Mucosa of descending colon (tissue), 3 donors: ENCODE data around the gene ZNF280D. TPM values are rescaled to one million over a fixed set of nuclear protein-coding genes. Genes with fewer than 3 reads are reported as not detected.

ENCODE experiments used
- ATAC-seq: fragments of 200-7000 bp; cut with Tn5 transposase; one replicate; pipeline ENCODE4 v1.9.1; 2020; ENCODE audit warnings: mild to moderate bottlenecking, moderate library complexity
- DNase-seq, 3 donors: peaks; one replicate each; pipeline ENCODE4 v3.0.0-alpha.2; 2020
- H3K36me3 ChIP-seq: fragments of 200-600 bp; one replicate; pipeline ENCODE4 v1.8.0; 2021; ENCODE audit warnings: low read depth, mild to moderate bottlenecking
- H3K4me1 ChIP-seq: fragments of 200-600 bp; one replicate; pipeline ENCODE4 v1.8.0; 2021; ENCODE audit warnings: low read depth, mild to moderate bottlenecking
- H3K4me3 ChIP-seq: fragments of 200-600 bp; one replicate; pipeline ENCODE4 v1.8.0; 2021; ENCODE audit warnings: mild to moderate bottlenecking
- H3K9me3 ChIP-seq: fragments of 200-600 bp; one replicate; pipeline ENCODE4 v1.8.0; 2021; ENCODE audit warnings: mild to moderate bottlenecking
- intact Hi-C, 2 donors: fragments of 100-400 bp; cut with DNase I in 1 of 2; cut with micrococcal nuclease in 1 of 2; formaldehyde crosslinking; loops; one replicate each; pipeline versions ENCODE4 v1.11.0 to v1.11.1; 2022; cut with DNase I, micrococcal nuclease
- total RNA-seq, 3 donors: library from RNA; stranded (reverse); fragmentation: NEBNext Ultra II Directional in 2 of 3; extraction: Animal tissue kit (Norgen Biotek cat#: 25700) in 2 of 3; gene quantifications; one replicate each; pipeline versions ENCODE4 v1.2.1 to v1.2.4, GENCODE V29; 2021 to 2023
- TF ChIP-seq, protein P1 (sequence below): fragments of 200-600 bp; IDR thresholded peaks from one replicate; pipeline ENCODE4 v1.8.0; 2022; ENCODE audit warnings: antibody characterized with exemption, mild to moderate bottlenecking
- donor health status: DM: no; HTN: no; CAD: no; lungs with moderate emphysema.
- donor health status: DM: no; HTN: no; CAD: no.
- donor health status: DM: no; HTN: yes; CAD: no.

ZNF280D gene
- total RNA-seq, 3 donors from 2014 or later: 29.6 to 51.0 (median 39.8) TPM

DNA sequence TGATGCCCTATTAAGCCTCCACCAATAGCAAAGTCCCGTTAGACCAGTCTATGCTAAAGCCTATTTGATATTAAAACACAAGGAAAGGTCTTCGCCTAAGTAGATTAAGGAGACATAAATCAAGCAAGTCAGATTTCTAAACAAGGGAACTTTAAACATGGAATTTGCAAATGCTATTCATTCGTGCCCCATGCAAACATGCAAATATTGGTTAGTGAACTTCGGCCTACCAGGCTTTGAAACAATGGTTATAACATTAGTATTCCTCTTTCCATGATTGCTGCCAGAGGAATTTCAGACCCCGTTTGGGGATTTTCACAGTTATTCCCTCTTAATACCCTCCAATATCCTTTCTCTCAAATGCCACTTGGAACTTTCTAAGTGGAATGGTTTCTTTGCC, 36.9 kb upstream of the ZNF280D start:
- Histone ChIP-seq H3K36me3 (no peaks in the 10 kb centered on the region), H3K4me3 (no peak overlapping the region), H3K9me3 (no peaks in the 10 kb centered on the region), H3K4me1 (peaks cover 8% of the 10 kb centered on the region)
- DNase-seq (no peak), ATAC-seq (no peak)
- TF ChIP-seq, protein P1, sequence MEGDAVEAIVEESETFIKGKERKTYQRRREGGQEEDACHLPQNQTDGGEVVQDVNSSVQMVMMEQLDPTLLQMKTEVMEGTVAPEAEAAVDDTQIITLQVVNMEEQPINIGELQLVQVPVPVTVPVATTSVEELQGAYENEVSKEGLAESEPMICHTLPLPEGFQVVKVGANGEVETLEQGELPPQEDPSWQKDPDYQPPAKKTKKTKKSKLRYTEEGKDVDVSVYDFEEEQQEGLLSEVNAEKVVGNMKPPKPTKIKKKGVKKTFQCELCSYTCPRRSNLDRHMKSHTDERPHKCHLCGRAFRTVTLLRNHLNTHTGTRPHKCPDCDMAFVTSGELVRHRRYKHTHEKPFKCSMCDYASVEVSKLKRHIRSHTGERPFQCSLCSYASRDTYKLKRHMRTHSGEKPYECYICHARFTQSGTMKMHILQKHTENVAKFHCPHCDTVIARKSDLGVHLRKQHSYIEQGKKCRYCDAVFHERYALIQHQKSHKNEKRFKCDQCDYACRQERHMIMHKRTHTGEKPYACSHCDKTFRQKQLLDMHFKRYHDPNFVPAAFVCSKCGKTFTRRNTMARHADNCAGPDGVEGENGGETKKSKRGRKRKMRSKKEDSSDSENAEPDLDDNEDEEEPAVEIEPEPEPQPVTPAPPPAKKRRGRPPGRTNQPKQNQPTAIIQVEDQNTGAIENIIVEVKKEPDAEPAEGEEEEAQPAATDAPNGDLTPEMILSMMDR: no peak
- intact Hi-C loops: no loop called here

DNA sequence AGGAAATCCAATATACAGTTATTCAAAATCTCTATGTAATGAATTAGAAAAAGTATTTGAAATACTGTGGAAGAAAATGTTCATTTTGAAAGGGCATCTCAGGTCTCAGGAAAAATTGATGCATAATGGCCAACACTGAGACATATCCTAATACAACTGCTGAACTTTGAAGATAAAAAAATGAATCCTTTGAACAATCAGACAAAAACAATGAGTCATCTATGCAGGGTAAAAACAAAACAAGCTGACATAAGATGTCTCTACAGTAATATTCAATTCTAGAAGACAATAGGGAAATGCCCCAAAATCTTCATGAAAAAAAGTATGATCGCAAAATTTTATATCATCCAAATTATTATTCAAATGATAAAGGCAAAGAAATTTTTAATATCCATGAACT, 34.0 kb upstream of the ZNF280D start:
- ATAC-seq: no peak
- TF ChIP-seq, protein P1: no peak
- H3K9me3 ChIP-seq: no peaks in the 10 kb centered on the region
- no peak for DNase-seq
- H3K36me3 ChIP-seq: no peaks in the 10 kb centered on the region
- intact Hi-C loops: no loop called here
- no peaks in the 10 kb centered on the region for H3K4me1 ChIP-seq
- H3K4me3 ChIP-seq: no peak overlapping the region

DNA sequence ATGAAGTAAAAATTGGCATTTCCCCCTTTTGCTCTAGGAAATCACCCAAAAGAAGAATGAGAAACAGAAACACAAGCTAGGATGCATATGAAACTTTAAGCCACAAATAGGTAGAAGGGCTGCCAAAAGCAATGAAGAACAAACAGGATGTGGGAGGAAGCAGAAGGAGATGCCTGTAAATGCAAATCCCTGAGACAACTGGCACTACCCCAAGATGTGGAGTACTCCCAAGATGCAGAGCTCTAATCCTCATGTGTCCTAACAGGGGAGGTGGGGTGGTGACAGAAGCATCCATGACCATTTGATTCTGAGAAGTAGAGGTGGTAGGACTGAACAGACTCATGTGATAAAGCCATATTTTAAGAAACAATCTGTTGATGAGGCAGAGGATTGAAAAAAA, 31.9 kb upstream of the ZNF280D start:
- Histone ChIP-seq H3K4me3 (no peak overlapping the region), H3K36me3 (no peaks in the 10 kb centered on the region), H3K4me1 (no peaks in the 10 kb centered on the region), H3K9me3 (no peaks in the 10 kb centered on the region)
- ATAC-seq (no peak), DNase-seq (peak in 1 of 3 donors; percentile 22)
- TF ChIP-seq, protein P1: no peak
- intact Hi-C loops: no loop called here

DNA sequence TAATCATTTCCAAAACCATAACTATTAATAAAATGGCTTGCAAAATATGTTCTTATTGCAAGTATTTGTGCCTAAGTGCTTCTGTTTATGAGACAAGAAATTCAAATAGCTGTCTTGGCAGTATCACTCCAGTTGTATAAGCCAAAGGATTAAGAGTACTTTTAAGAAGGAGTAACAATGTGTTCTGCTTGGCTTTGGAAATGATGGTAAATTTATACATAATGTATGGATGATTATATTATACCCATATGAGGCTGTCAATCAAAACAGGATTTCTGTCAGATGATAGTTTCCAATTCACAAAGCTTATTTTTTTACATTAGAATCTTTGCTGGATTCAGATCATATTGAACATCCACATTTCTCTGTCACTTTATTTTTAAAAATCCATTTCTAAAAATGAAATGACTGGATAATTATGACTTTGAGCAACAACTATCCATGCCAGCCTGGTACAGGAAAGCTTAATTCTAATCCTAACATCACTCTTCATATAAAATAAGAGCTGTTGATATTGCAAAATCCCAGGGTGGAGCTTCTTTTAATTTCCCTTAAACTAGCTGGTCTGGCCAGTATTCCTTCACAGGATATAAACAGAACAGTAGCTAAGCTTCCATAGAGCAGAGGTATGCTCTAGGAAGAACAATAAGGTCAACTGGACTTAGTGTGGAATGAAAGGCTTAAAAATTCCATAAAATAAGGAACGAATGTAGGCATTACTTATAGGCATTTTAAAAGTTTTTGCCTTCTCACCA, 30.0 kb upstream of the ZNF280D start:
- Histone ChIP-seq H3K36me3 (no peaks in the 10 kb centered on the region), H3K4me1 (no peaks in the 10 kb centered on the region), H3K4me3 (no peak overlapping the region), H3K9me3 (no peaks in the 10 kb centered on the region)
- no peak for DNase-seq
- TF ChIP-seq, protein P1: no peak
- intact Hi-C loops: no loop called here
- no peak for ATAC-seq

DNA sequence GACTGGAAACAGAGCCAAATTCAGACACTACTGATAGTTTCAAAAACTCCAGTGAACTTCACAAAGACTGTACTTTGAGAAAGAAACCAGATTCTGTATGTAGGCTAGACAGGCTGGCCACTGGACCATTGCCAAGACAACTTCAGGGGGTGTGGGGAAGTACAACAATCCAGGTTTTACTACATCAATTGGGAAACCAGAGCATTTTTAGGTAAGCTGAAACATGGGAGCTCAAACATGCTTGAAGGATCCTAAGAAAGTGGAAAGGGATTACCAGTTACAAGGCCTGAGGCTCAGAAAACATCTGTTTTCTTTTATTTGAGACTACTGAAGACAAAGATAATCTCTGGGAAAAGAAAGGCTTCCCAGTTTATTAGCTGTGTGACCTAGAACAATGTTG, 26.9 kb upstream of the ZNF280D start:
- Histone ChIP-seq H3K4me1 (no peaks in the 10 kb centered on the region), H3K36me3 (no peaks in the 10 kb centered on the region), H3K9me3 (no peaks in the 10 kb centered on the region), H3K4me3 (no peak overlapping the region)
- ATAC-seq (no peak), DNase-seq (no peak)
- TF ChIP-seq, protein P1: no peak
- intact Hi-C loops: no loop called here

DNA sequence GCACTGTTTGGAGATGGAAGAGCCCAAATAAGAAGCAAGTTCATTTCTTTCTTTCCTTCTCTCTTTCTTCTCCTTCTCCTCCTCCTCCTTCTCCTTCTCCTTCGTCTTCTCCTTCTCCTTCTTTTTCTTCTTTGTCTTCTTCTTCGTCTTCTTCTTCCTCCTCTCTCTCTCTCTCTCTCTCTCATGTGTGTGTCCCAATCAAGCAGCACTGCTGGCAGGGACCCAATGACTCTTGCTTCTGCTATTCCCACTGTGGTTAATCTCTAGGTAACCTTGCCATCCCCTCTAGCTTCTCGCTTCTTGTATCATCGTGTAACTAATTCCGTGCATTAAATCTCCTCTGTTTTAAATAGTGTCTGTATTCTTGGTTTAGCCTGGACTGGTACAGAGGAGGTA, 26.1 kb upstream of the ZNF280D start:
- ATAC-seq: no peak
- TF ChIP-seq, protein P1: no peak
- peak in 1 of 3 donors; percentile 42 for DNase-seq
- Histone ChIP-seq H3K9me3 (no peaks in the 10 kb centered on the region), H3K4me3 (no peak overlapping the region), H3K4me1 (no peaks in the 10 kb centered on the region), H3K36me3 (no peaks in the 10 kb centered on the region)
- intact Hi-C loops: no loop called here
